Prostate gland (tissue), 2 donors: ENCODE measurements around the gene ADCY4.

ENCODE experiments used
- CTCF ChIP-seq, 4 experiments: fragments of 200-600 bp in 2 of 4; fragments of 450-650 bp in 2 of 4; sonication (generic) in 2 of 4; IDR thresholded peaks; 1 replicate in 3 of 4; 2 replicates in 1 of 4; pipeline ENCODE4 v1.5.1; 2016 to 2019; ENCODE audit warnings: antibody characterized with exemption in 4 of 4, mild to moderate bottlenecking in 2 of 4, moderate library complexity in 2 of 4
- POLR2A ChIP-seq: fragments of 450-650 bp; IDR thresholded peaks from one replicate; pipeline ENCODE4 v1.6.1; 2016; ENCODE audit warnings: antibody characterized with exemption, mild to moderate bottlenecking
- POLR2AphosphoS5 ChIP-seq: sonication (generic); formaldehyde crosslinking; IDR thresholded peaks from one replicate; pipeline ENCODE4 v1.6.1; 2017; ENCODE audit warnings: antibody characterized with exemption

GRCh38 chr14:24279301-24280186 is 55.3 kb downstream of the ADCY4 start:
- TF ChIP-seq CTCF (IDR thresholded peaks at IDR 0.05) = no peak
- TF ChIP-seq POLR2A = no peak
- TF ChIP-seq POLR2AphosphoS5 = no peak
